Keratinocyte (primary cell): ENCODE results near the gene LDLRAD4. TPM values are rescaled to one million over a fixed set of nuclear protein-coding genes. Genes with fewer than 3 reads are reported as not detected.

Experiments used
- DNase-seq: peaks from one replicate; pipeline ENCODE4 v3.0.0-alpha.2; 2011; ENCODE audit warnings: low read depth, missing footprints, low spot score
- FAIRE-seq: peaks from 2 replicates; lab custom pipeline; 2011; peaks lifted over from hg19 to GRCh38; lab: Jason Lieb, UNC
- H2AFZ ChIP-seq: 2 replicates; pipeline ENCODE4 v1.6.0; 2012; ENCODE audit warnings: low read length, control low read depth, inconsistent platforms; ENCODE audit not compliant: control insufficient read depth
- H3K27ac ChIP-seq: 2 replicates; pipeline ENCODE4 v1.5.1; 2011; ENCODE audit warnings: low read length; ENCODE audit not compliant: control insufficient read depth, insufficient read depth
- H3K27me3 ChIP-seq: 3 replicates; pipeline ENCODE4 v1.6.0; 2011; ENCODE audit warnings: low read length; ENCODE audit not compliant: control insufficient read depth, insufficient read depth; ENCODE audit errors: extremely low read depth
- H3K36me3 ChIP-seq, 2 experiments: 2 replicates in 1 of 2; 3 replicates in 1 of 2; pipeline ENCODE4 v1.5.1; 2011; ENCODE audit warnings: low read length in 2 of 2, mild to moderate bottlenecking in 1 of 2; ENCODE audit not compliant: control insufficient read depth in 2 of 2, insufficient read depth in 2 of 2; ENCODE audit errors: extremely low read depth in 1 of 2
- H3K4me1 ChIP-seq: 3 replicates; pipeline ENCODE4 v1.5.1; 2011; ENCODE audit warnings: low read length; ENCODE audit not compliant: control insufficient read depth, insufficient read depth; ENCODE audit errors: extremely low read depth
- H3K4me2 ChIP-seq: 3 replicates; pipeline ENCODE4 v1.6.0; 2011; ENCODE audit warnings: low read depth, low read length; ENCODE audit not compliant: control insufficient read depth, insufficient read depth; ENCODE audit errors: extremely low read depth
- H3K4me3 ChIP-seq, 3 experiments: fragments of 200-600 bp in 1 of 3; sonication (generic) in 1 of 3; 2 replicates in 2 of 3; 3 replicates in 1 of 3; pipeline ENCODE4 v1.5.1; 2011 to 2016; ENCODE audit warnings: low read length in 3 of 3, mild to moderate bottlenecking in 3 of 3, control low read depth in 2 of 3, inconsistent platforms in 1 of 3, low read depth in 1 of 3, mixed read lengths in 1 of 3, mixed run types in 1 of 3, moderate library complexity in 1 of 3; ENCODE audit not compliant: control insufficient read depth in 2 of 3, insufficient read depth in 2 of 3; ENCODE audit errors: extremely low read depth in 1 of 3
- H3K79me2 ChIP-seq: 2 replicates; pipeline ENCODE4 v1.6.0; 2012; ENCODE audit warnings: low read length; ENCODE audit not compliant: control insufficient read depth, insufficient read depth
- H3K9ac ChIP-seq: 3 replicates; pipeline ENCODE4 v1.6.0; 2011; ENCODE audit warnings: low read length; ENCODE audit not compliant: control insufficient read depth, insufficient read depth; ENCODE audit errors: extremely low read depth
- H3K9me1 ChIP-seq: 3 replicates; pipeline ENCODE4 v1.6.0; 2011; ENCODE audit warnings: low read length; ENCODE audit not compliant: control insufficient read depth, insufficient read depth; ENCODE audit errors: extremely low read depth
- H3K9me3 ChIP-seq: 2 replicates; pipeline ENCODE4 v1.5.1; 2012; ENCODE audit warnings: low read depth, low read length; ENCODE audit not compliant: control insufficient read depth
- H4K20me1 ChIP-seq: 3 replicates; pipeline ENCODE4 v1.6.0; 2011; ENCODE audit warnings: low read length; ENCODE audit not compliant: control insufficient read depth, insufficient read depth; ENCODE audit errors: extremely low read depth
- CTCF ChIP-seq, 3 experiments: IDR thresholded peaks in 1 of 3; conservative IDR thresholded peaks in 1 of 3; optimal IDR thresholded peaks in 1 of 3; 2 replicates in 2 of 3; 3 replicates in 1 of 3; pipeline versions ENCODE3 to v1.5.1; 2011; ENCODE audit warnings: low read length in 3 of 3, mild to moderate bottlenecking in 3 of 3, moderate library complexity in 2 of 3, control low read depth in 1 of 3, inconsistent platforms in 1 of 3; ENCODE audit not compliant: insufficient read depth in 2 of 3; ENCODE audit errors: extremely low read depth in 1 of 3
- EZH2 ChIP-seq: IDR thresholded peaks from one replicate; pipeline ENCODE4 v1.6.1; 2012; ENCODE audit warnings: inconsistent platforms, mild to moderate bottlenecking, low read length, moderate library complexity
- dilution Hi-C: fragments of 300-500 bp; cut with MboI; formaldehyde crosslinking; loops from one replicate; pipeline ENCODE4 v1.7.0; 2020; ENCODE audit warnings: low sequenced_read_pairs; ENCODE audit not compliant: extremely low pct_ligation_motif_present
- polyA plus RNA-seq, 5 experiments: library from polyadenylated mRNA; depleted of rRNA in 3 of 5; stranded (reverse) in 3 of 5; stranded (forward) in 1 of 5; unstranded in 1 of 5; fragments of >200 nt; gene quantifications; 1 replicate in 1 of 5; 2 replicates in 3 of 5; 3 replicates in 1 of 5; pipeline versions ENCODE4 v1.2.1 to v1.2.3, GENCODE V29; 2011 to 2012; ENCODE audit warnings: missing spikeins in 2 of 5, low read depth in 1 of 5, low replicate concordance in 1 of 5

The LDLRAD4 gene
- polyA plus RNA-seq, 1 donor (not counting 4 experiments of a cell fraction or from before 2014, with no cell fraction given): not detected

- H3K27ac ChIP-seq: no peak overlapping the region
- H3K79me2 ChIP-seq: no peaks in the 10 kb centered on the region
- dilution Hi-C loops: no loop called here
- no peaks in the 10 kb centered on the region for H3K9me1 ChIP-seq
- TF ChIP-seq EZH2: no peak
- TF ChIP-seq CTCF (optimal IDR thresholded peaks at IDR 0.05 in 1 of 3, IDR thresholded peaks at IDR 0.05 in 1 of 3, conservative IDR thresholded peaks at IDR 0.05 in 1 of 3; ENCODE audit: extremely low read depth in 1 of 3, insufficient read depth in 2 of 3, low read length in 3 of 3): no peak
- no peak overlapping the region for H3K4me2 ChIP-seq
- no peak overlapping the region for H3K9ac ChIP-seq
- H3K9me3 ChIP-seq: no peaks in the 10 kb centered on the region
- no peak overlapping the region for H3K4me3 ChIP-seq
- FAIRE-seq (no peak), DNase-seq (no peak)
- no peak overlapping the region for H2AFZ ChIP-seq
- no peaks in the 10 kb centered on the region for H3K36me3 ChIP-seq
- H3K27me3 ChIP-seq: no peaks in the 10 kb centered on the region
- H3K4me1 ChIP-seq: no peaks in the 10 kb centered on the region
- no peaks in the 10 kb centered on the region for H4K20me1 ChIP-seq
These were observed 222.0 kb downstream of the LDLRAD4 start for GRCh38 chr18:13440277-13441248.

GRCh38 chr18:13441736-13442135, 223.2 kb downstream of the LDLRAD4 start:
- Histone ChIP-seq H3K27me3 (no peaks in the 10 kb centered on the region), H3K27ac (no peak overlapping the region), H3K9me1 (no peaks in the 10 kb centered on the region), H3K9ac (no peak overlapping the region), H3K4me1 (no peaks in the 10 kb centered on the region), H2AFZ (no peak overlapping the region), H3K79me2 (no peaks in the 10 kb centered on the region), H3K36me3 (no peaks in the 10 kb centered on the region), H4K20me1 (no peaks in the 10 kb centered on the region), H3K4me2 (no peak overlapping the region), H3K9me3 (no peaks in the 10 kb centered on the region), H3K4me3 (no peak overlapping the region)
- DNase-seq (no peak), FAIRE-seq (no peak)
- dilution Hi-C loops: no loop called here
- TF ChIP-seq CTCF (optimal IDR thresholded peaks at IDR 0.05 in 1 of 3, IDR thresholded peaks at IDR 0.05 in 1 of 3, conservative IDR thresholded peaks at IDR 0.05 in 1 of 3; ENCODE audit: extremely low read depth in 1 of 3, insufficient read depth in 2 of 3, low read length in 3 of 3) (no peak), EZH2 (no peak)
